PFSK-1 (cell line): ENCODE measurements around the gene ARHGEF2.

ENCODE experiments used
- POLR2AphosphoS5 ChIP-seq: IDR thresholded peaks from 2 replicates; pipeline ENCODE4 v1.6.1; 2012; ENCODE audit warnings: low read depth, mild to moderate bottlenecking, control low read depth, low read length, moderate library complexity
- REST ChIP-seq, 2 experiments: IDR thresholded peaks; 2 replicates each; pipeline versions ENCODE4 v1.6.1 to v1.8.0; 2011 to 2012; ENCODE audit warnings: low read depth in 2 of 2, low read length in 2 of 2, control low read depth in 1 of 2, inconsistent platforms in 1 of 2, mild to moderate bottlenecking in 1 of 2, moderate library complexity in 1 of 2; ENCODE audit not compliant: insufficient read depth in 1 of 2
- SIN3A ChIP-seq: IDR thresholded peaks from 2 replicates; pipeline ENCODE4 v1.6.1; 2012; ENCODE audit warnings: mild to moderate bottlenecking, low read length, moderate library complexity, borderline replicate concordance; ENCODE audit not compliant: insufficient read depth
- TAF1 ChIP-seq: IDR thresholded peaks from 2 replicates; pipeline ENCODE4 v1.6.1; 2012; ENCODE audit warnings: low read length, control low read depth, borderline replicate concordance; ENCODE audit not compliant: insufficient read depth

GRCh38 chr1:156009404-156009803, 31.1 kb upstream of the ARHGEF2 start:
- TF ChIP-seq SIN3A, result no peak
- TF ChIP-seq REST (IDR thresholded peaks at IDR 0.05; ENCODE audit: insufficient read depth in 1 of 2, low read depth in 2 of 2, low read length in 2 of 2), result no peak
- TF ChIP-seq TAF1, result no peak
- no peak for TF ChIP-seq POLR2AphosphoS5
